Neural crest cell (in vitro differentiated cells): ENCODE data around the gene NPAS3. TPM values are rescaled to one million over a fixed set of nuclear protein-coding genes. Genes with fewer than 3 reads are reported as not detected.

Source experiments
- DNase-seq: peaks from one replicate; pipeline ENCODE4 v3.0.0; 2021; ENCODE audit warnings: low read depth, mixed read lengths, low spot score
- H3K27ac Mint-ChIP-seq: one replicate; pipeline ENCODE4 v1.8.0; 2021; ENCODE audit warnings: mild to moderate bottlenecking, mixed read lengths; ENCODE audit not compliant: unreplicated experiment
- H3K27me3 Mint-ChIP-seq: 2 replicates; pipeline ENCODE4 v1.8.0; 2021; ENCODE audit warnings: low read depth, mild to moderate bottlenecking, mixed read lengths
- H3K36me3 Mint-ChIP-seq: 2 replicates; pipeline ENCODE4 v1.8.0; 2021; ENCODE audit warnings: low read depth, mild to moderate bottlenecking, mixed read lengths
- H3K4me1 Mint-ChIP-seq: 2 replicates; pipeline ENCODE4 v1.8.0; 2021; ENCODE audit warnings: mixed read lengths
- H3K4me3 Mint-ChIP-seq: one replicate; pipeline ENCODE4 v1.8.0; 2021; ENCODE audit warnings: mild to moderate bottlenecking, mixed read lengths
- H3K9me3 Mint-ChIP-seq: 2 replicates; pipeline ENCODE4 v1.8.0; 2021; ENCODE audit warnings: mixed read lengths
- CTCF ChIP-seq: fragments of 200-600 bp; sonication (generic); conservative IDR thresholded peaks from 2 replicates; pipeline ENCODE4 v1.5.0; 2021; ENCODE audit warnings: antibody characterized with exemption, mild to moderate bottlenecking
- total RNA-seq: library from RNA; stranded (reverse); gene quantifications from 2 replicates; pipeline ENCODE4 v1.2.1, GENCODE V29; 2021

The NPAS3 gene
- total RNA-seq, 1 donor from 2014 or later, result 18.2 TPM

GRCh38 chr14:33461036-33461435 is 522.4 kb downstream of the NPAS3 start:
- Mint-ChIP-seq H3K27me3 (no peaks in the 10 kb centered on the region), H3K36me3 (no peaks in the 10 kb centered on the region), H3K27ac (no peak overlapping the region), H3K4me1 (peaks cover 11% of the 10 kb centered on the region), H3K4me3 (no peak overlapping the region), H3K9me3 (no peaks in the 10 kb centered on the region)
- DNase-seq, result no peak
- TF ChIP-seq CTCF, result no peak

GRCh38 chr14:33463731-33464130 is 525.1 kb downstream of the NPAS3 start:
- Mint-ChIP-seq H3K36me3 (peaks cover 3% of the 10 kb centered on the region), H3K27me3 (no peaks in the 10 kb centered on the region), H3K9me3 (no peaks in the 10 kb centered on the region), H3K4me1 (peaks cover 26% of the 10 kb centered on the region), H3K27ac (no peak overlapping the region), H3K4me3 (no peak overlapping the region)
- no peak for DNase-seq
- TF ChIP-seq CTCF, result no peak

- H3K27ac Mint-ChIP-seq, result peak overlapping the region; percentile 30
- H3K36me3 Mint-ChIP-seq, result peaks cover 3% of the 10 kb centered on the region
- no peaks in the 10 kb centered on the region for H3K27me3 Mint-ChIP-seq
- H3K9me3 Mint-ChIP-seq, result no peaks in the 10 kb centered on the region
- H3K4me3 Mint-ChIP-seq, result no peak overlapping the region
- DNase-seq, result no peak
- TF ChIP-seq CTCF, result no peak
- peaks cover 26% of the 10 kb centered on the region for H3K4me1 Mint-ChIP-seq
Observed at GRCh38 chr14:33464254-33464962, 525.7 kb downstream of the NPAS3 start.

- DNase-seq, result no peak
- H3K4me1 Mint-ChIP-seq, result peaks cover 26% of the 10 kb centered on the region
- H3K9me3 Mint-ChIP-seq, result no peaks in the 10 kb centered on the region
- TF ChIP-seq CTCF, result no peak
- H3K27ac Mint-ChIP-seq, result no peak overlapping the region
- H3K4me3 Mint-ChIP-seq, result no peak overlapping the region
- no peaks in the 10 kb centered on the region for H3K27me3 Mint-ChIP-seq
- H3K36me3 Mint-ChIP-seq, result peaks cover 3% of the 10 kb centered on the region
Observed at GRCh38 chr14:33465846-33466700, 527.4 kb downstream of the NPAS3 start.

- TF ChIP-seq CTCF, result no peak
- H3K36me3 Mint-ChIP-seq, result peaks cover 3% of the 10 kb centered on the region
- no peak overlapping the region for H3K27ac Mint-ChIP-seq
- no peak for DNase-seq
- H3K4me1 Mint-ChIP-seq, result peaks cover 26% of the 10 kb centered on the region
- H3K9me3 Mint-ChIP-seq, result no peaks in the 10 kb centered on the region
- H3K27me3 Mint-ChIP-seq, result no peaks in the 10 kb centered on the region
- H3K4me3 Mint-ChIP-seq, result no peak overlapping the region
Observed at GRCh38 chr14:33467971-33468370, 529.3 kb downstream of the NPAS3 start.
